Transverse colon (tissue), 4 donors: ENCODE data around the gene ANKRD11. TPM values are rescaled to one million over a fixed set of nuclear protein-coding genes. Genes with fewer than 3 reads are reported as not detected.

Source experiments
- DNase-seq: peaks from one replicate; pipeline ENCODE4 v3.0.0-alpha.2; 2019
- H3K27ac ChIP-seq, 4 donors: fragments of 200-600 bp; sonication (generic); 2 replicates each; pipeline ENCODE4 v1.5.1; 2016 to 2018; ENCODE audit warnings: inconsistent platforms in 4 of 4
- H3K27me3 ChIP-seq: fragments of 200-600 bp; sonication (generic); 2 replicates; pipeline ENCODE4 v1.5.1; 2017; ENCODE audit warnings: inconsistent platforms
- H3K36me3 ChIP-seq, 4 donors: fragments of 200-600 bp; sonication (generic); 2 replicates each; pipeline ENCODE4 v1.5.1; 2017 to 2019; ENCODE audit warnings: inconsistent platforms in 4 of 4
- H3K4me1 ChIP-seq, 4 donors: fragments of 200-600 bp; sonication (generic); 2 replicates each; pipeline ENCODE4 v1.5.1; 2017 to 2020; ENCODE audit warnings: inconsistent platforms in 4 of 4
- H3K4me3 ChIP-seq, 4 donors: fragments of 200-600 bp; sonication (generic); 1 replicate in 1 of 4; 2 replicates in 3 of 4; pipeline versions ENCODE4 v1.5.1 to v1.6.1; 2017 to 2019; ENCODE audit warnings: inconsistent platforms in 4 of 4
- H3K9me3 ChIP-seq, 2 donors: fragments of 200-600 bp; sonication (generic); 2 replicates each; pipeline ENCODE4 v1.5.1; 2017 to 2019; ENCODE audit warnings: inconsistent platforms in 2 of 2
- CTCF ChIP-seq, 5 experiments: fragments of 200-600 bp in 3 of 5; fragments of 450-650 bp in 2 of 5; sonication (generic) in 3 of 5; IDR thresholded peaks; 1 replicate in 2 of 5; 2 replicates in 3 of 5; pipeline ENCODE4 v1.5.1; 2016 to 2017; ENCODE audit warnings: antibody characterized with exemption in 5 of 5, inconsistent platforms in 3 of 5, mild to moderate bottlenecking in 2 of 5, moderate library complexity in 1 of 5
- EP300 ChIP-seq: sonication (generic); formaldehyde crosslinking; IDR thresholded peaks from one replicate; pipeline ENCODE4 v1.6.1; 2017; ENCODE audit warnings: antibody characterized with exemption, low read depth
- POLR2A ChIP-seq: fragments of 450-650 bp; IDR thresholded peaks from one replicate; pipeline ENCODE4 v1.6.1; 2016; ENCODE audit warnings: antibody characterized with exemption, mild to moderate bottlenecking, moderate library complexity
- POLR2AphosphoS5 ChIP-seq, 3 donors: sonication (generic); formaldehyde crosslinking; IDR thresholded peaks; one replicate each; pipeline ENCODE4 v1.6.1; 2016; ENCODE audit warnings: antibody characterized with exemption in 3 of 3
- WGBS, 2 donors: methylation state at CpG; one replicate each; pipeline ENCODE4 v1.1.5; 2018; ENCODE audit warnings: low coverage in 1 of 2; 5-methylcytosine and 5-hydroxymethylcytosine counted together
- in situ Hi-C, 4 donors: fragments of 200-750 bp; cut with MboI; loops; one replicate each; pipeline versions ENCODE4 v1.15.0 to v1.15.1; 2017; ENCODE audit warnings: low sequenced_read_pairs in 3 of 4, low pct_ligation_motif_present in 1 of 4, low pct_unique_long_range_greater_than_20kb in 1 of 4
- intact Hi-C: fragments of 100-400 bp; cut with DNase I; formaldehyde crosslinking; loops from one replicate; pipeline ENCODE4 v1.15.1; 2023; ENCODE audit warnings: low total_unique reads
- total RNA-seq, 4 donors: library from RNA; depleted of rRNA; stranded (reverse); fragments of >200 nt; gene quantifications; one replicate each; pipeline ENCODE4 v1.1.0, GENCODE V29; 2016

The ANKRD11 gene
- total RNA-seq, 4 donors from 2014 or later = 109 to 281 (median 142) TPM

GRCh38 chr16:89344458-89344834 lies 145.9 kb downstream of the ANKRD11 start:
- Histone ChIP-seq H3K4me3 (no peak overlapping the region), H3K4me1 (peaks cover 18 to 49% (median 43%) of the 10 kb centered on the region in 4 donors), H3K9me3 (no peaks in the 10 kb centered on the region), H3K36me3 (no peaks in the 10 kb centered on the region), H3K27ac (peak overlapping the region in 3 of 4 donors; percentile 23 to 58 (median 34)), H3K27me3 (no peaks in the 10 kb centered on the region)
- WGBS, 2 donors = 85% methylated on average over 15 of the region's 15 CpGs; no CpG with 5 or more reads in 1 of the 2 donors
- TF ChIP-seq CTCF (IDR thresholded peaks at IDR 0.05) = no peak
- intact Hi-C loops = no loop called here
- in situ Hi-C loops = no loop called here
- no peak for DNase-seq

GRCh38 chr16:89343501-89344457 lies 146.6 kb downstream of the ANKRD11 start:
- intact Hi-C loops = no loop called here
- no peak for TF ChIP-seq POLR2A
- H3K9me3 ChIP-seq = no peaks in the 10 kb centered on the region
- no peak overlapping the region for H3K4me3 ChIP-seq
- no peaks in the 10 kb centered on the region for H3K36me3 ChIP-seq
- in situ Hi-C loops = no loop called here
- DNase-seq = peak; percentile 40
- WGBS, 2 donors = 64 to 77% methylated on average over 9 to 36 of the region's 36 CpGs
- H3K4me1 ChIP-seq = peaks cover 18 to 55% (median 46%) of the 10 kb centered on the region in 4 donors
- H3K27ac ChIP-seq = peak overlapping the region in 3 of 4 donors; percentile 15 to 34 (median 23)
- H3K27me3 ChIP-seq = no peaks in the 10 kb centered on the region

- Histone ChIP-seq H3K27ac (no peak overlapping the region), H3K9me3 (no peaks in the 10 kb centered on the region), H3K4me1 (peaks cover 17 to 56% (median 45%) of the 10 kb centered on the region in 4 donors), H3K27me3 (no peaks in the 10 kb centered on the region), H3K36me3 (no peaks in the 10 kb centered on the region), H3K4me3 (no peak overlapping the region)
- WGBS, 2 donors = 87 to 97% methylated on average over 7 to 35 of the region's 35 CpGs
- in situ Hi-C loops (no loop called here), intact Hi-C loops (no loop called here)
- DNase-seq = no peak
- no peak for TF ChIP-seq CTCF (IDR thresholded peaks at IDR 0.05)
- TF ChIP-seq POLR2A = no peak
- no peak for TF ChIP-seq EP300
Observed at GRCh38 chr16:89341697-89342694, 148.4 kb downstream of the ANKRD11 start.

GRCh38 chr16:89341279-89341678 lies 149.1 kb downstream of the ANKRD11 start:
- no peak for DNase-seq
- H3K4me3 ChIP-seq = no peak overlapping the region
- H3K27ac ChIP-seq = no peak overlapping the region
- in situ Hi-C loops = no loop called here
- H3K9me3 ChIP-seq = no peaks in the 10 kb centered on the region
- no peaks in the 10 kb centered on the region for H3K36me3 ChIP-seq
- intact Hi-C loops = no loop called here
- peaks cover 14 to 52% (median 41%) of the 10 kb centered on the region in 4 donors for H3K4me1 ChIP-seq
- no peaks in the 10 kb centered on the region for H3K27me3 ChIP-seq
- WGBS, 2 donors = 20 to 53% methylated on average over 1 to 7 of the region's 7 CpGs
- TF ChIP-seq POLR2A (no peak), EP300 (no peak), POLR2AphosphoS5 (IDR thresholded peaks at IDR 0.05) (no peak), CTCF (IDR thresholded peaks at IDR 0.05) (no peak)
